ENCODE results near the gene UBE2D1.

The UBE2D1 gene

DNA sequence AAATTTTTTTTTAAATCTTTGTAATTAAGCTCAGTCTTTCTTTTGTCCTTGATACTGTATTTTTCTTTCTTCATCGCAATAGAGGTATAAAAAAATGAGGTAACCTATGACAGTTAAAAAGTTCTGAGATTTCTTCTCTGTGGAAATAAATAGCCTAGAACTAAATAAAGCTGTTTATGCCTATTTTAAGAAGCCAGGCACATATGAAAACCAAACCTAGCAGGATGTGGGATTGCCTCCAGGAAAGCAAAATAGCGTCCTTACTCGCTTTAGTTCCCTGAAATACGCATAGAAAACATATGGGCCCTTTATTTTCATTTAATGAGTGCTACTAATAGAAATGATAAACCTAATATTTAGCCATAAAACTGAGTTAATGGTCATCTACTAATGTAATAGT is 6.6 kb downstream of the UBE2D1 start:
- no peak overlapping the region for H3K4me3 ChIP-seq (ENCODE audit: low read length)
- H3K27ac ChIP-seq (ENCODE audit: low read depth, low read length) = no peak overlapping the region
- H3K4me1 ChIP-seq (ENCODE audit: insufficient read depth, low read length) = no peaks in the 10 kb centered on the region
- H3K27me3 ChIP-seq (ENCODE audit: insufficient read depth, low read length) = no peaks in the 10 kb centered on the region
- no peak overlapping the region for H3K9ac ChIP-seq (ENCODE audit: low read depth, low read length)
- 88% methylated on average over 3 of the region's 4 CpGs for WGBS
- H3K9me3 ChIP-seq (ENCODE audit: insufficient read depth, low read depth, low read length) = no peaks in the 10 kb centered on the region
- H3K36me3 ChIP-seq (ENCODE audit: insufficient read depth, low read length) = no peaks in the 10 kb centered on the region

DNA sequence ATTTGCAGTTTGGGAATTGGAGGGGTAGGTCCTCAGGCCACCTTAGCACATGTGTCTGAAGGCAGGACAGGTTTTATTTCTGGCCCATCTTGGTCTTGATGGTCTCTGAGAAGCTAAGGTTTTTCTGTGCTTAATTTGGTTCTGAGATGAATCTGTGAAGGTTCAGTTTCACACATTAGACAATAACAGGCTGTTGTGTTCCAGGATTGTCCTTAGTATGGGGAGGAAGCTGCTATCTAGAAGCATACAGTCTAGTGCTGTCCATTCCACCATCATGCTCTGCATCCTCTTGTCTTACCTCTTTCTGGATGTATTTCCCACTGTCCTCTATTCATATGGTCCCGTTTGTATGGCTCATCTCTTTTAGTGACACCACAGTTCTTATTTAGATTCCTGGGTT is 7.1 kb downstream of the UBE2D1 start:
- Histone ChIP-seq H3K9me3 (ENCODE audit: insufficient read depth, low read depth, low read length) (no peaks in the 10 kb centered on the region), H3K36me3 (ENCODE audit: insufficient read depth, low read length) (no peaks in the 10 kb centered on the region), H3K27me3 (ENCODE audit: insufficient read depth, low read length) (no peaks in the 10 kb centered on the region), H3K27ac (ENCODE audit: low read depth, low read length) (no peak overlapping the region), H3K4me1 (ENCODE audit: insufficient read depth, low read length) (no peaks in the 10 kb centered on the region), H3K9ac (ENCODE audit: low read depth, low read length) (no peak overlapping the region), H3K4me3 (ENCODE audit: low read length) (no peak overlapping the region)
- WGBS = 94% methylated on average over 1 of the region's 1 CpG

GRCh38 chr10:58347967-58348366 is 13.2 kb downstream of the UBE2D1 start:
- Histone ChIP-seq H3K27ac (ENCODE audit: low read depth, low read length) (no peak overlapping the region; the same call in 1 of the 2 replicates), H3K9me3 (ENCODE audit: insufficient read depth, low read depth, low read length) (no peaks in the 10 kb centered on the region), H3K4me1 (ENCODE audit: insufficient read depth, low read length) (peaks cover 23% of the 10 kb centered on the region), H3K4me3 (ENCODE audit: low read length) (no peak overlapping the region), H3K9ac (ENCODE audit: low read depth, low read length) (no peak overlapping the region), H3K36me3 (ENCODE audit: insufficient read depth, low read length) (no peaks in the 10 kb centered on the region; the same call in 1 of the 2 replicates), H3K27me3 (ENCODE audit: insufficient read depth, low read length) (no peaks in the 10 kb centered on the region)
- WGBS = 44% methylated on average over 1 of the region's 1 CpG

- peaks cover 23% of the 10 kb centered on the region for H3K4me1 ChIP-seq (ENCODE audit: insufficient read depth, low read length)
- H3K4me3 ChIP-seq (ENCODE audit: low read length) = no peak overlapping the region
- H3K9me3 ChIP-seq (ENCODE audit: insufficient read depth, low read depth, low read length) = no peaks in the 10 kb centered on the region
- WGBS = 100% methylated on average over 2 of the region's 2 CpGs
- no peak overlapping the region for H3K9ac ChIP-seq (ENCODE audit: low read depth, low read length)
- peak overlapping the region; percentile 48; the same call in 1 of the 2 replicates for H3K27ac ChIP-seq (ENCODE audit: low read depth, low read length)
- H3K27me3 ChIP-seq (ENCODE audit: insufficient read depth, low read length) = no peaks in the 10 kb centered on the region
- H3K36me3 ChIP-seq (ENCODE audit: insufficient read depth, low read length) = no peaks in the 10 kb centered on the region; the same call in 1 of the 2 replicates
Observed at GRCh38 chr10:58348571-58349033, 13.8 kb downstream of the UBE2D1 start.

GRCh38 chr10:58350023-58350422 is 15.2 kb downstream of the UBE2D1 start:
- Histone ChIP-seq H3K4me3 (ENCODE audit: low read length) (no peak overlapping the region), H3K27me3 (ENCODE audit: insufficient read depth, low read length) (no peaks in the 10 kb centered on the region), H3K36me3 (ENCODE audit: insufficient read depth, low read length) (no peaks in the 10 kb centered on the region; the same call in 1 of the 2 replicates), H3K9me3 (ENCODE audit: insufficient read depth, low read depth, low read length) (no peaks in the 10 kb centered on the region), H3K9ac (ENCODE audit: low read depth, low read length) (no peak overlapping the region), H3K27ac (ENCODE audit: low read depth, low read length) (no peak overlapping the region), H3K4me1 (ENCODE audit: insufficient read depth, low read length) (peaks cover 23% of the 10 kb centered on the region)
- 98% methylated on average over 2 of the region's 2 CpGs for WGBS

GRCh38 chr10:58350619-58351323 is 16.0 kb downstream of the UBE2D1 start:
- Histone ChIP-seq H3K9ac (ENCODE audit: low read depth, low read length) (no peak overlapping the region), H3K27me3 (ENCODE audit: insufficient read depth, low read length) (no peaks in the 10 kb centered on the region), H3K36me3 (ENCODE audit: insufficient read depth, low read length) (no peaks in the 10 kb centered on the region; the same call in 1 of the 2 replicates), H3K4me1 (ENCODE audit: insufficient read depth, low read length) (peaks cover 23% of the 10 kb centered on the region), H3K4me3 (ENCODE audit: low read length) (no peak overlapping the region), H3K9me3 (ENCODE audit: insufficient read depth, low read depth, low read length) (no peaks in the 10 kb centered on the region), H3K27ac (ENCODE audit: low read depth, low read length) (no peak overlapping the region)
- WGBS = 95% methylated on average over 4 of the region's 6 CpGs

DNA sequence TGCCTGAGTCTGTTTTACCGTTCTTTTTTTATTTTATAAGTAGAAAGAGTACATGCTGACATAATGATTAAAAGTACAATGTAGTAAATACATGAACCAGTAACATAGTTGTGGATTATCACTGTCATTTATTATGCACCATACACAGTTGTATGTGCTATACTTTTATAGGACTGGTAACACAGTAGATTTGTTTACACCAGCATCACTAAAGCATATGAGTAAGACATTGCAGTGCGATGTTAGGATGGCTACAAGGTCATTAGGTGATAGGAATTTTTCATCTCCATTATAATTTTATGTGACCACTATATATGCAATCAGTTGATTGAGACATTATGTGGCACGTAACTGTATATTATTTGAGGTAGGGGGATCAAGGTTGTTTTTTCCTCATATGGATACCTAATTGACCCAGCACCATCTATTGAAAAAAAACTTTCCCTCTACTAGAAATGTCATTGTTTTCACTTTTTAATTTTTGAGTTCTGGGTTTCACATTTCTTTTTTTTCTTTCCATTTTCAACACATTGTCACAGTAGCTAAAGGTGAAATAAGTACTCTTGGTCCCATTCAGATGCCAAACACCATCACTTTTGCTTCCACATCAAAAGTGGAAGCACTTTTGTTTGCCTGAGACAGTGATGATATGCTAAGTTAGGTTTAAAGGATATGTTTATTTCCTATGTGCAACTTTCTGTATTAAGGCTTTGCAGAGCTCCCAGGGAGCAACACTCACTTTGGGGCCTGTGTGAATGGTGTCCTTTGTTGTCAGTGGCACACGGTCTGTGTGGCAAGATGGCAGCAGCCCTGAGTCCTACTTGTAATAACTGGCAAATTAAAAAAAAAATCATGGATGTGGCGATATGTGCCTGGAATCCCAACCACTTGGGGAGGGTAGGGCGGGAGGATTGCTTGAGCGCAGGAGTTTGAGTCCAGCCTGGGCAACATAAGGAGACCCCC is 17.1 kb downstream of the UBE2D1 start:
- H3K9me3 ChIP-seq (ENCODE audit: insufficient read depth, low read depth, low read length) = no peaks in the 10 kb centered on the region
- H3K36me3 ChIP-seq (ENCODE audit: insufficient read depth, low read length) = no peaks in the 10 kb centered on the region; the same call in 1 of the 2 replicates
- no peaks in the 10 kb centered on the region for H3K27me3 ChIP-seq (ENCODE audit: insufficient read depth, low read length)
- no peak overlapping the region for H3K9ac ChIP-seq (ENCODE audit: low read depth, low read length)
- peaks cover 23% of the 10 kb centered on the region for H3K4me1 ChIP-seq (ENCODE audit: insufficient read depth, low read length)
- 98% methylated on average over 4 of the region's 7 CpGs for WGBS
- H3K4me3 ChIP-seq (ENCODE audit: low read length) = no peak overlapping the region
- H3K27ac ChIP-seq (ENCODE audit: low read depth, low read length) = no peak overlapping the region

GRCh38 chr10:58352956-58353610 is 18.3 kb downstream of the UBE2D1 start:
- H3K9me3 ChIP-seq (ENCODE audit: insufficient read depth, low read depth, low read length) = no peaks in the 10 kb centered on the region
- H3K27ac ChIP-seq (ENCODE audit: low read depth, low read length) = no peak overlapping the region
- H3K27me3 ChIP-seq (ENCODE audit: insufficient read depth, low read length) = no peaks in the 10 kb centered on the region
- no peaks in the 10 kb centered on the region; the same call in 1 of the 2 replicates for H3K36me3 ChIP-seq (ENCODE audit: insufficient read depth, low read length)
- no peak overlapping the region for H3K4me3 ChIP-seq (ENCODE audit: low read length)
- peaks cover 20% of the 10 kb centered on the region for H3K4me1 ChIP-seq (ENCODE audit: insufficient read depth, low read length)
- WGBS = 96% methylated on average over 2 of the region's 2 CpGs
- H3K9ac ChIP-seq (ENCODE audit: low read depth, low read length) = no peak overlapping the region

DNA sequence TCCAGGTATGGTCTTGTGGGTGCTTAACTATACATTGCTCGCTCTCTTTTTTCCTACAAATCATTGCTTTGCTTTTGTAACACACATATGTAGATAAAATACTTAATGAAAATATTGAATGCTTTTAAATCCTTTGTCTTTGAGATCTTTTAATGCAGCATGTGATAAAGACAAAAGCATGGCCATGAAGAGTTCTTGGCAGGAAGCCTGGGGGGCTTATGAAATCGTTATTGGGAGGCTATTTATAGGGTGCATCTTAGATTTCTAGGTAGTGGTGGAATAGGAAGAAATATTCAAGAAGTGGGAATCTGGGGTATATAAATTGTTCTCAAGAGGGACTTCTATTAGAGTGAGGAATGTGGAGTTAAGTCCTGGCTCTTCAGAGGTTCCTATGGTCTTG is 21.9 kb downstream of the UBE2D1 start:
- H3K9me3 ChIP-seq (ENCODE audit: insufficient read depth, low read depth, low read length) = no peaks in the 10 kb centered on the region
- H3K36me3 ChIP-seq (ENCODE audit: insufficient read depth, low read length) = peaks cover 7% of the 10 kb centered on the region
- H3K27ac ChIP-seq (ENCODE audit: low read depth, low read length) = no peak overlapping the region
- 77% methylated on average over 1 of the region's 2 CpGs for WGBS
- H3K4me3 ChIP-seq (ENCODE audit: low read length) = no peak overlapping the region
- no peaks in the 10 kb centered on the region for H3K27me3 ChIP-seq (ENCODE audit: insufficient read depth, low read length)
- no peaks in the 10 kb centered on the region; the same call in 1 of the 2 replicates for H3K4me1 ChIP-seq (ENCODE audit: insufficient read depth, low read length)
- H3K9ac ChIP-seq (ENCODE audit: low read depth, low read length) = no peak overlapping the region

DNA sequence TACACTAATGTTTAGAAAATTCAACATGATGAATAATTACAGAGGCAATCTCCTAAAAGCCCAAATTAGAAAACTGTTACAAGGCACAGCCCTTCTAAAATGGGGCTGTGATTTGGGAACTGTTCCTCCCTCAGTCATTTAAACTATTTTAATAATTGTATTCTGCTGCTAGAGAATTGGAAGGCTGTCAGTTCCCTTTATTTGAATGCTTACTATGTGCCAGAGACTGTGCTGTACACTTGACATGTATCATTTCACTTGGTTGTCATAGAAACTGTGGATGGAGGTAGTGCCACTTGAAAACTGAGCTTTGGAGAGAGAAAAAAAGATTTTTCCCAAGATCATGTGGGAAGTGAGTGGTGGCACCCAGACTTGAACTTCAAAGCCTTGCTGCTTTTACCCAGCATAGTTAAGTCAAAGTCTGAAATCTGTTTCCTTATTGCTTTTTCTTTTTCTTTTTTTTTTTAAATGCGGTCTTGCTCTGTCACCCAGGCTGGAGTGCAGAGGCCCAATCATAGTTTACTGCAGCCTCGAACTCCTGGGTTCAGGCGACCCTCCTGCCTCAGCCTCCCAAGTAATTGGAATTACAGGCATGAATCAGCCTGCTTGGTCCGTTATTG is 23.6 kb downstream of the UBE2D1 start:
- Histone ChIP-seq H3K4me3 (ENCODE audit: low read length) (no peak overlapping the region), H3K9ac (ENCODE audit: low read depth, low read length) (no peak overlapping the region), H3K4me1 (ENCODE audit: insufficient read depth, low read length) (no peaks in the 10 kb centered on the region; the same call in 1 of the 2 replicates), H3K36me3 (ENCODE audit: insufficient read depth, low read length) (peaks cover 20% of the 10 kb centered on the region), H3K27me3 (ENCODE audit: insufficient read depth, low read length) (no peaks in the 10 kb centered on the region), H3K27ac (ENCODE audit: low read depth, low read length) (no peak overlapping the region), H3K9me3 (ENCODE audit: insufficient read depth, low read depth, low read length) (no peaks in the 10 kb centered on the region)
- WGBS = 95% methylated on average over 4 of the region's 4 CpGs
